Fibroblast of pulmonary artery (primary cell): Measurements from ENCODE around the gene TRMT10C.
"Not testable (repeated sequence)": the region's sequence is repeated elsewhere in the genome, so short reads cannot be mapped to it uniquely, and the experiment has no call there.

Experiments
- DNase-seq: peaks from one replicate; pipeline ENCODE4 v3.0.0-alpha.2; 2010; ENCODE audit warnings: low read depth
- H3K4me3 ChIP-seq: replicated peaks from 2 replicates; pipeline ENCODE4 v1.5.1; 2011; ENCODE audit warnings: low read depth, mild to moderate bottlenecking, control low read depth, low read length, moderate library complexity
- TF ChIP-seq, protein P1 (sequence below): IDR thresholded peaks from 2 replicates; pipeline ENCODE4 v1.5.1; 2011; ENCODE audit warnings: mild to moderate bottlenecking, control low read depth, low read length, inconsistent platforms; ENCODE audit errors: missing control alignments

TRMT10C gene

DNA sequence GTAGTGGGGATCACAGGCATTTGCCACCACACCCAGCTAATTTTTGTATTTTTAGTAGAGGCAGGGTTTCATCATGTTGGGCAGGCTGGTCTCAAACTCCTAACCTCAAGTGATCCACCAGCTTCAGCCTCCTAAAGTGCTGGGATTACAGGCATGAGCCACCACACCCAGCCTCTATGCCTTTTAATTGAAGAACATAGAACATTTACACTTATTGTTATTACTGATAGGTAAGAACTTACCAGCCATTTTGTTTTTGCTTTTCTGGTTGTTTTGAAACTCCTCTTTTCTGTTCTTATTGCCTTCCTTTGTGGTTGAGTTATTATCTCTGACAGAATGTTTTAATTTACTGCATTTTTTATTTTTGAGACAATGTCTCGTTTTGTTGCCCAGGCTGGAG is 41.5 kb downstream of the TRMT10C start:
- DNase-seq, result no peak
- H3K4me3 ChIP-seq, result no peak overlapping the region
- TF ChIP-seq, protein P1, sequence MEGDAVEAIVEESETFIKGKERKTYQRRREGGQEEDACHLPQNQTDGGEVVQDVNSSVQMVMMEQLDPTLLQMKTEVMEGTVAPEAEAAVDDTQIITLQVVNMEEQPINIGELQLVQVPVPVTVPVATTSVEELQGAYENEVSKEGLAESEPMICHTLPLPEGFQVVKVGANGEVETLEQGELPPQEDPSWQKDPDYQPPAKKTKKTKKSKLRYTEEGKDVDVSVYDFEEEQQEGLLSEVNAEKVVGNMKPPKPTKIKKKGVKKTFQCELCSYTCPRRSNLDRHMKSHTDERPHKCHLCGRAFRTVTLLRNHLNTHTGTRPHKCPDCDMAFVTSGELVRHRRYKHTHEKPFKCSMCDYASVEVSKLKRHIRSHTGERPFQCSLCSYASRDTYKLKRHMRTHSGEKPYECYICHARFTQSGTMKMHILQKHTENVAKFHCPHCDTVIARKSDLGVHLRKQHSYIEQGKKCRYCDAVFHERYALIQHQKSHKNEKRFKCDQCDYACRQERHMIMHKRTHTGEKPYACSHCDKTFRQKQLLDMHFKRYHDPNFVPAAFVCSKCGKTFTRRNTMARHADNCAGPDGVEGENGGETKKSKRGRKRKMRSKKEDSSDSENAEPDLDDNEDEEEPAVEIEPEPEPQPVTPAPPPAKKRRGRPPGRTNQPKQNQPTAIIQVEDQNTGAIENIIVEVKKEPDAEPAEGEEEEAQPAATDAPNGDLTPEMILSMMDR, result no peak

DNA sequence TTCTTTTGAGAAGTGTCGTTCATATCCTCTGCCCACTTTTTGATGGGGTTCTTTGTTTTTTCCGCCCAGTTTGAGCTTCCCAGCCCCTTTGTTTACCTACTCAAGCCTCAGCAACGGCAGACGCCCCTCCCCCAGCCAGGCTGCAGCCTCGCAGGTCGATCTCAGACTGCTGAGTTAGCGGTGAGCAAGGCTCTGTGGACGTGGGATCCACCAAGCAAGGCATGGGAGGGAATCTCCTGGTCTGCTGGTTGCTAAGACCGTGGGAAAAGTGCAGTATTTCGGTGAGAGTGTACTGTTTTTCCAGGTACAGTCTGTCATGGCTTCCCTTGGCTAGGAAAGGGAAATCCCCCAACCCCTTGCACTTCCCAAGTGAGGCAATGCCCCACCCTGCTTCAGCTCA is 43.7 kb downstream of the TRMT10C start:
- not testable (repeated sequence) for DNase-seq, H3K4me3 ChIP-seq

DNA sequence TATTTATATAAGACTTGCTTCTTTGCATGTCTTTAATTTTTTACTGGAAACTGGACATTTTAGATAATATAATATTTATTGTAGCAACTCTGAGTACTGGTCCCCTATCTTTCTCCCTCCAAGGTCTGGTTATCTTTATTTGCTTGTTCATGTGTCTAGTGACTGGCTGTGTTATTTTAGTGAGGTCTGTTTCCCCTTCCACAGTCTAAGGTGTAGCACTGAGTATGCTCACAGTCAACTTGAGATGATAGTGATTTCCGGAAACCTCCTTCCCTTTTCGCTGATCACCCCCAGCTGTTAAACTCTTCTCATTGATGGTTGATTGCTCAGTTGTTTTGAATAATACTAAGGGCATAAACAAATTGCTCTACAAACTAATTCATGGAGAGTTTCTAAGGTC is 49.4 kb downstream of the TRMT10C start:
- DNase-seq, result no peak
- no peak overlapping the region for H3K4me3 ChIP-seq
- TF ChIP-seq, protein P1, result no peak

DNA sequence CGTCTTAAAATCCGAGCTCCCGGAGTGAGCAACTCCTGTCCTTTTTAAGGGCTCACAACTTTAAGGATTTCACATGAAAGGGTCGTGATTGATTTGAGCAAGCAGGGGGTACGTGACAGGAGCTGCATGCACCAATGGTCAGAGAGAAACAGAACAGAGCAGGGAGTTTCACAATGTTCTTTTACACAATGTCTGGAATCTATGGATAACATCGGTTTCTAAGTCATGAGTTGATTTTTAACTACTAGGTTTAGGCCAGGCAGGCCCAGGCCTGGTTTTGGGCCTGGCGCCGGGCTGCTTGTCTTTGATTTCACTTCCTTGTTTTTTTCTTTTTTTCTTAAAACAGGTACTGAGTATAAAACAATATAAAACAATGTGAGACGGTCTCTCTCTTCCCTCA is 51.3 kb downstream of the TRMT10C start:
- not testable (repeated sequence) for DNase-seq, H3K4me3 ChIP-seq

DNA sequence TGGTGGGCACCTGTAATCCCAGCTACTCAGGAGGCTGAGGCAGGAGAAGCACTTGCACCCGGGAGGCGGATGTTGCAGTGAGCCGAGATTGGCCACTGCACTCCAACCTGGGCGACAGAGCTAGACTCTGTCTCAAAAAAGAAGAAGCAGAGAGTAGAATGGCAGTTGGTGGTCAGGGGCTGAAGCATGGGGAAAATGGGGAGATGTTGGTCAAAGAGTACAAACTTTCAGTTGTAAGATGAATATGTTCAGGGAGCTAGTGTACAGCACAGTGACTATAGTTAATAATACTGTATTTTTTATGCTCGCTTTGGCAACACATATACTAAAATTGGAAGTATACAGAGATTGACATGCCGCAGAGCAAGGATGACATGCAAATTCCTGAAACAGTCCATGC is 53.9 kb downstream of the TRMT10C start:
- DNase-seq, result no peak
- TF ChIP-seq, protein P1, result no peak
- H3K4me3 ChIP-seq, result no peak overlapping the region
